Activated CD4-positive, CD25-positive, alpha-beta regulatory T cell treated with anti-CD3 and anti-CD28 coated beads, Interleukin-2, amount 50 U/mL, for 24 hours (primary cell): ENCODE results near the gene LHFPL2.

ENCODE experiments used
- ATAC-seq, 2 donors: fragments of 150-1000 bp; cut with Tn5 transposase; one replicate each; pipeline ENCODE4 v1.10.0; 2021; ENCODE audit warnings: mild to moderate bottlenecking in 1 of 2, moderate library complexity in 1 of 2

LHFPL2 gene

DNA sequence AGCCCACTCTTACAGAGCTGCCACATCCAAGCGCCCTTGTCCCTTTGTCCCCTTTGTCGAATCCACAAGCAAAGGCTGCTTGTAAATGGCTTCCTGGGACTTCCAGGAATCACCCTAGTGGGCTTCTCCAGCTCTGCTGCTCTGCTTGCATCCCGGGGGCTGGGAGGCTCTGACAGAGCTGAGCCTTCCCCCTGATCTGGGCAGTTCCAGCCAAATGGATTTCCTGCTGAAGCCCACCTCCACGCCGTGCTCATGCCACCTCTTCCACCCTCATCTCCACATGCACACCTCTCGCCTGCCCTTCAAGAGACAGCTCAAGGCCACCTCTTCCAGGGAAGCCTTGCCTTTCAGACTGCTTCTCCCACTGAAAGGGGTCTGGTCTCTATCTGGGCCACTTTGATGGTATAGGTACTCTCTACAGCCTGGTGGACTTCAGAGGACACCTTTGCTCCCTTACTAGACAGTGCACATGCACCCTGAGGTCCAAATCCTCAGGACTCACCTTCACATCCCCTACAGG is 106.2 kb downstream of the LHFPL2 start:
- ATAC-seq: no peak

DNA sequence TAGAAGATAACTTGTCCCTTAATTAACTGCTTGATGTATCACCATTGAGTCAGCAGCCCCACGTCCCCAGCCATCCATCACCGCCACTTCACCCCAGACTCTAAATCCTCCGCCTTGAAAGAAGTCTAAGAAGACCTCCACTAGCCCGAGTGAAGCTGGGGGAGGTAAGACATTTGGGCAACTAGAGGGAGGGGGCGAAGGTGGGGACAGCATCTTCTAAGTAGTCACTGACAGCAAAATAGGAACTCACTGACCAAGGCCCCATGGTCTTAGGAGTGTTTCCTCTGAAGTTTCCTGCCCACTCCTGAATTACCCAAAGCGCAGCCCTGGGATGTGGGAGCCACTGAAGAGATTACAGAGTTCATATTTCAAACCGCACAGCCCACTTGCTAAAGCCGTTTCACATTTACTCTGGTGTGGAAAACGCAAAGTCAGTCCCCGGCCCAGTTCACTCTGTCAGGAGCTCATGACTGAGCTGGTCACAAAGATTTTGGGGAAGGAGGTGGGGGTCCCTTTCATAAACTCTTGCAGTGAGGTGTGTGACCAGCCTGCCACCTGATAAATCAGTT is 107.4 kb downstream of the LHFPL2 start:
- no peak for ATAC-seq

GRCh38 chr5:78540335-78541085 is 108.1 kb downstream of the LHFPL2 start:
- ATAC-seq: no peak

DNA sequence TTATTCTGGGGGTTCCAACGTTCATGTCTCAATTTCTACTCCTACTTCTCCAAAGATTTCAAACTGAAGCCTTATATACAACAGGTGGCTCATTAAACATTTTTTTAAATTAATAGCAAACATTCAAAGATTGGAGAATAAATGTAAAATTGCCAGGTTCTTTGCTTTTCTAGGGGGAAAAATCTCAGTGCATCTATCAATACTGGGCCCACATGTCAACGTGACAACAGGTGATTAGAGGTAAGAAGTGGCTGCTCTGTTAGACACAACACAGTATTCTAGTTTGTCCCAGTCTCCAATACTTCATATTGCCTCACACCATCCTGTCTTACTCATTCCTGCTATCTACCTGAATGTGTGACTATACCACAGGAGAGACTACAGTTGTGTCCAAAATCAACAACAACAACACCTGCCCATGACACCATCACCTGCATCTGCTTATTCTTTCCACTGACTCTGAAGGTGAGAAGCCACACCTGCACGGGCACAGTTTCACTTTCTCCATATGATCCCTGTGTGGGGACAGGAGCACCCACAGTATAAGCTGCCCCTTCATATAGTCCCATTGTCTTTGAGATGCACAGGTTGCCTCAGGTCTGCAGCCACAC is 110.2 kb downstream of the LHFPL2 start:
- no peak for ATAC-seq

GRCh38 chr5:78537821-78538220 is 110.8 kb downstream of the LHFPL2 start:
- ATAC-seq: no peak

- ATAC-seq: no peak
Observed at GRCh38 chr5:78537411-78537810, 111.2 kb downstream of the LHFPL2 start.

DNA sequence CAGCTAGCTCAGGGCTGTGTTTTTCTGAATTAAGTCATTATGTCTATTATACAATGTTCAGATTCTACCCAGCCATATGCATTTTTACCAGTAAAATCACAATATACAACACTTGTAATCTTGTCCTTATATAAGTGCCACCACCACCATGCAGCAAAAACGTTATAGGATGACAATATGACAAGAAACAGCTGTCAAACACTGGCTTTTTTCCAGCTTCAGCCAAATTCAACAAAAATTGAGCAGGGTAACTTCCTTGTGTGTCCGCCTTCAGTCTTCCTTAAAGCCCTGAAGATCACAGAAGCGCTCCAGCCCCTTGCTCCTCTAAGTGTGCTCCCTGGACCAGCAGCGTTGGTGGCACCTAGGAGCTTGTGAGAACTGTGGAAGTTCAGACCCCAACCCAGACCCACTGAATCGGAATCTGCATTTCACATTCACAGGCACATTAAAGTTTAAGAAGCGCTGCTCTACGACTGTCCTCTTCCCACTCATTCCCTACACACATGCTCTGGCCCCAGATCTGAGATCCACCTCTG is 111.8 kb downstream of the LHFPL2 start:
- ATAC-seq: no peak

DNA sequence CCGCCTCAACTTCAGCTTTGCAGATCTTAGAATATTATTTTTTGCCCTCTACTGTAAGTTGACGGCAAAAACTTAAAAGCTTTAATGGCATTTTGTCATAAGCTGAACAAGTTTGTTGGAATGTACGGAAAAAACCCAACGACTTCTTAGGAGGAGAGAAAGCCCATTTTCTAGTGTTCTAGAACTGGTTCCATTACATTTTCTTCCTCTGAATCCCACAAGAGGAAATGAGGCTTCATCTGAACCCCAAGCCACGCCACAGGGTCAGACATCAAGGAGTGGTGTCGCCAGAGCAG is 113.7 kb downstream of the LHFPL2 start:
- ATAC-seq: no peak

DNA sequence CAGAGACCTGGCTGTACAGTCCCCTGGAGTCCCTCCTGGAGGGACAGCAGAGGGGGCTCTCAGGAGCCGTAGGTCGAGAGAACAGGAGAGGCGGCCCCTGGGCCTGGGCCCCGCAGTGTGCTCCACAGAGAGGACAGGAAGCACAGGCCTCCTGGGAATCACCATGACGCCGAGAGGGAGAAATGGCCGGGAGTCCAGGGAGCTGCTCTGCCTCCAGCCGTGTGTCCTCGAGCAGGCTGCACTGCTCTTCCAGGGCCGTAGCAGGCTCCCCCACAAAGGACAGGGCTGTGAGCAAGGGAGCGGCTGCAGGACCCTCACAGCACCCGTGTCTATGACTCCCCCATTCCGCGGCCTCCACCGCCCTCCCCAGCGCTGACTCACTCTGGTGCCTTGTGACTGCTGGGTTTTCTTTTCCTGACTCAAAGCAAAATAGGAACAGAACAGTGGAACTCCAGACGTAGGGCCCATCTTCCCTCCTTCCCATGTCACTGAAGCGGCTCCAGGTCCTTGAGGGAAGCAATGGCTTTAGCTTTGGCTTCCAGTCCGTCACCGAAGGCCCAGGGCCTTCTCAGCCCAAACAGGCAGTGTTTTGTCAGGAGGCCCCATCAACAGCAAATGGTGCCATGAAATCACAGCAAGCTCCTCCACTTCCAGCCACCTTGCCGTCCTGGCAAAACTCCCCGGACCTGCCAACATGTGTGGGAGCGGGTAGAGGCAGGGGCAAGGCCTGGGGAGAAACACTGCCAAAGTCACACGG is 114.2 kb downstream of the LHFPL2 start:
- ATAC-seq: no peak

DNA sequence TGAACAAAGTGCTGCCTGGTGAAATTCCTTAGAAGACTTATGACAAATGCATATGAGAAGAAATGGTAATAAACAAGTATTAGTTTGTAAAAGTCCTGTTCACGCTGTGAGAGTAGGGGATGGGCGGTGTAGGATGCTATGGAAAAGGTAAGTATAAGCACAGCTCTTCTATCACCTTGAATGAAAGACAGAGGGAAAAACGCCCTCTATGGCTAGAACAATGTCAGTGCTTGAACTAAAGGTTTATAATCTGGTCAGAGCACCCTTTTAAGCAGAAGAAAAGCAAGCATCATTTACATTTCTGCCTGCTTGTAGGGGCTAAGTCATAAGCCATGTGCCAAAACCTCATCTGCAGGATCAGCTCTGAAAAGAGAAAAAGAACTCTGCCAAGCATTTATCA is 115.2 kb downstream of the LHFPL2 start:
- ATAC-seq: no peak

DNA sequence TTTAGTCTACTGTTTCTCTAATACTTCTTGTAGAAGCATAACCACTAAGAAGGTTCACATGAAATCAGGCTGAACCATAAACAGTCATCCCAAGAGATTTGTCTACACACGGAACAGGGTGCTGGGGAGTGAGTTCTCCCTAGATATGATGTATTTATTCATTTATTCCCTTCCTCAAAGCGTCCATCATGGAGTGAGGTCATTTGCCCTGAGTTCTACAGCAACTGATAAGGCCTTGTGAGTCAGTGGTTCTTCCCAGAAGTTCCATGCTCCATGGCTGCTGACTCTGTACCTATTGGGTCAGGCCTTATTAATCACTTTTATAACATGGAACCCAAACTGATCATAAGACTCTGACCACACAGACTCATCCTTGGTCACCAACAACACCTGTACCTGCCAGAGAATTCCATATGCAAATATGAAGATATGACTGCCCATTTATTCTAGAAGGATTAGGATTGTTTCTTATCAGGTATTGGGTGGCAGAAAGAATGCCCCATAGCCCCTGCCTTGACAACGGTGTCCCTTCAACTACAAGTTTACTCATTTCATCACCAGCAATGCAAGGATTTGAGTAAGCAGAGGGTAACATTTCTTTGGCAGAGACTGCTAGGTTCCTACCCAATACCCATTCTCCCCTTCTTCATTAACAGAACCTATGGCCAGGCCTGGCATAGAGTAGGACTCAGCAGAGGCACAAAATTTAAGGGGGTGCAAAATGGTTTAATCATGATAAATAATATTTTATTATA is 118.1 kb downstream of the LHFPL2 start:
- ATAC-seq: no peak

GRCh38 chr5:78527925-78528324 is 120.6 kb downstream of the LHFPL2 start:
- no peak for ATAC-seq

DNA sequence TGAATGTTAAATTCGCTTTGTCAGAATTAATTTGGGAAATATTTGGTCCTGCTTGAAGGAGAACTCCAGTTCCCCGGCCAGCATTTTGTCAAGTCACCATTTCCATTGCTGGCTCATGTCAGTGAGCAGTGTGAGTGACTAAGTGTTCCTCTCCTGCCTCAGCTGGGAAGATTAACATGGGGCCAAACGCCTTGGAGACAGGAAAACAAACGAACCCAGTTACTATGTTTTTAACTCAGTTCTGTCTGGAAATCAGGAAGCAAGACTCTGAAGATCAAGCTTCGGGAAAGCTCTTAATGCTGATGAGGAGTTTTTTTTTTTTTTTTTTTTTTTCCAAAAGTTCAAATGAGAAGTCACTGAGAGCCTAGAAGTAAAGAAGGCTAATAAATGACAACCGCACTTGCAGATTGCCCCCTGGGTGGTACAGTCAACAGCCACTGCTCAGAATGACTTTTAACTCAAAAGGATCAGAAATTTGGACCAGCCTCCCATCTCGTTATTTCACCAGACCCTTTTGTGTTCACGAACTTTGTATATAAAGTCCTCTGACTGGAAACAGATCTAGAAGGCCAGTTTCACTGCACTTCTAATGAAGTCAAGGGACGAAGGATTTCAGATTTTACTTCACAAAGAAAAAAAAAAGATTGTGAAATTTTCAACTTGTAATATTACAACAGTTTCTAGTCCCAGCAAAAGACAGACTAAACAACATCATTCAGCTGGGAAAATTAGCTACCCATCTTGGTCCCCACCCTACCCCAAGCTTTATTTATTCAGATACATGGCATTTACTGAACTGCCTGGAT is 121.3 kb downstream of the LHFPL2 start:
- ATAC-seq: no peak

GRCh38 chr5:78526049-78526525 is 122.5 kb downstream of the LHFPL2 start:
- peak; percentile 60 to 76 for ATAC-seq

- no peak for ATAC-seq
Observed at GRCh38 chr5:78523314-78524193, 125.0 kb downstream of the LHFPL2 start.

DNA sequence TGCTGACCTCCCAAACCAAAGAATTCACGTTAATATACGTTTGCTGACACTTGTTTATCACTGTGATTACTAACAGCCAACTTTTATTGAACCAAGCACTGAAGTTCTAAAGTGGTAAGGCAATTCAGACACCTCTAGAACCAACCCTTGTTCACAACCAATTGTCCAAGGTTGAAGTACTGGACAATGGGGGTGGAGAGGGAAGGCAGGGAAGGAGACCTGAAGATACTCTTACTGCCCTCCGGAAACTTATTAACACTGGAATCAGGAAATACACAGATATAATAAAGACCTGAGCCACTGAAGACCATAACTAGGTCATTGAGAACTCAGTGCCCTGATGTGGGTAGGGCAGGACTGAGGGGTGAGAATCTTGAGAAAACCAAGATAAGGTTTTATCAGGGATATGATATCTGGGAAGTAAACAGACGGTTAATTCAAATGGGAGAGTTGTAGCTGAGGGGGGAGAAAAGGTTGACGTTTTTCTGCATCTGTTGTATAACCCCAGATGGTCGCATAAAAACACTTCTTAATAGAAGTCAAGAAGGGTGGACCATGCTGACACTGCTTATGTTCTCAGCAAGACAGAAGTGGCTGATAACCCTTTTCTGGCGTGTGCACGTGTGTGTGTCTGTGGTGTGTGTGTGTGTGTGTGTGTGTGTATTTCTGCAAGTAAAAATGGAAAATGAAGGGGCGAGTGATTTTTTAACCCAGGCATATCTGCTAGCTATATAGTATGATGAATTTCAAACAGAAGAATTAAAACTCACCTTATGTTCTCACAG is 125.9 kb downstream of the LHFPL2 start:
- ATAC-seq: no peak

GRCh38 chr5:78521455-78521854 is 127.1 kb downstream of the LHFPL2 start:
- ATAC-seq: no peak

DNA sequence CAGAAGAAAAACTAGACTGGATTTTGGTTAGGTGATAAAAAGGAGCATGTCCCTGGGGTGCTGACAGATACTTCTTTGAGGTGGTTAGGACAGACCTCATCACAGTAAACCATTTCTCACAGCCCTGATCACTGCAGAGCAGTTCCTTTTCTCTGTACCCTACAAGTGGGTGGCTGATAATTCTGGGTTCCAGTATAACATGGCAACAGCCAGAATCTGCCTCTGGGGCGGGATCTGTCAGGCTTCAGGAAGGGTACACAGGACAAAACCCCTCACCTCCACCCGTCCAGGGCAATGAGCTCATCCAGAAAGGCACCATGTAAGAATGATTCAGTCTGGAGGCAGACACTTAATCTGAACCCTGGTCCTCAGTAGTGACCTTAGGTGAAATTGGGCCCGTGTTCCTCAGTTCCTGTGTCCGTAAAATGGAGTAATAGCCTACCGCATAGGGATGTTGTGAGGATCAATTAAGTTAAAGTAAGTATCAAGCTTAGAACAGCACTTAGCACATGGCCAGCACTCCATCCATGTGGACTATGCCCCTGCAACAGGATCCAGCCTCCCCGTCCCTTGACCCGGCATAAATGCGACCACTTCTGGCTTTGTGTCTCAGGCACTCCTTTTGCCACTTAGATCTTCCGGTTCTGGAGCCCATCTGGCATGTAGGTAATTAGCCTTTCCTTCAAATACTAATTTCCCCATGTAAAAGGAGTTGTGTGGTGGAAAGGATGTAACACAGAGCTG is 129.2 kb downstream of the LHFPL2 start:
- ATAC-seq: no peak
